Ishikawa (cell line): ENCODE results near the gene MXD3.

Experiments used
- CEBPB ChIP-seq: IDR thresholded peaks from 2 replicates; pipeline ENCODE4 v1.6.1; 2012
- CREB1 ChIP-seq: IDR thresholded peaks from 2 replicates; pipeline ENCODE4 v1.6.1; 2012; ENCODE audit warnings: low read depth
- EGR1 ChIP-seq: IDR thresholded peaks from 2 replicates; pipeline ENCODE4 v1.6.1; 2012
- EP300 ChIP-seq: IDR thresholded peaks from 2 replicates; pipeline ENCODE4 v1.6.1; 2012; ENCODE audit warnings: borderline replicate concordance
- FOXM1 ChIP-seq: IDR thresholded peaks from 2 replicates; pipeline ENCODE4 v1.6.1; 2012; ENCODE audit warnings: low read depth, borderline replicate concordance
- NFIC ChIP-seq: IDR thresholded peaks from 2 replicates; pipeline ENCODE4 v1.6.1; 2012
- RAD21 ChIP-seq: IDR thresholded peaks from 2 replicates; pipeline ENCODE4 v1.6.1; 2012; ENCODE audit warnings: low read depth
- TAF1 ChIP-seq: IDR thresholded peaks from 2 replicates; pipeline ENCODE4 v1.6.1; 2012; ENCODE audit warnings: low read depth, mild to moderate bottlenecking
- TCF12 ChIP-seq: IDR thresholded peaks from 2 replicates; pipeline ENCODE4 v1.6.1; 2012; ENCODE audit warnings: low read depth
- TEAD4 ChIP-seq: IDR thresholded peaks from 2 replicates; pipeline ENCODE4 v1.6.1; 2012
- YY1 ChIP-seq: IDR thresholded peaks from 2 replicates; pipeline ENCODE4 v1.6.1; 2012; ENCODE audit warnings: low read depth
- ZBTB7A ChIP-seq: IDR thresholded peaks from 2 replicates; pipeline ENCODE4 v1.6.1; 2012; ENCODE audit warnings: low read depth
- TF ChIP-seq, protein P1 (sequence below): IDR thresholded peaks from 2 replicates; pipeline ENCODE4 v1.6.1; 2012
- TF ChIP-seq, protein P2 (sequence below): IDR thresholded peaks from 2 replicates; pipeline ENCODE4 v1.6.1; 2012
- TF ChIP-seq, protein P3 (sequence below): IDR thresholded peaks from 2 replicates; pipeline ENCODE4 v1.6.1; 2012; ENCODE audit warnings: low read depth, mild to moderate bottlenecking

MXD3 gene

DNA sequence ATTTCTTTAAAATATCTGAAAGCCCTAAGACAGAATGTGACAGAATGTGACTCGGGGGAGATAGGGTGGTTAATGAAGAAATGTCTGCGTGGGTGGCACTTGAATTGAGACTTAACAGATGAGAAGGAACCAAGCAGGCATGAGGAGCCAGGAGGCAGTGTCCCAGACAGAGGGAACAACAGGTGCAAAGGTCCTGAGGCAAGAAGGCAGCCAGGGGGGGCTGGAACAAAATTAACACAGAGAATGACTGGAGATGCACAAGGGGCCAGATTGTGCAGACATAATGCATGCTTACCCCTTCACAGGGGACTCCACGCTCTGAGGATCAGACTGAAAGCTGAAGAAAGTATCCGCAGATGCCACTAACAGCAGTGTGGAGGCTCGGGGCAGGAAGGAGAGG is 38.1 kb upstream of the MXD3 start:
- no peak for TF ChIP-seq CEBPB
- no peak for TF ChIP-seq ZBTB7A
- no peak for TF ChIP-seq CREB1
- TF ChIP-seq, protein P1, sequence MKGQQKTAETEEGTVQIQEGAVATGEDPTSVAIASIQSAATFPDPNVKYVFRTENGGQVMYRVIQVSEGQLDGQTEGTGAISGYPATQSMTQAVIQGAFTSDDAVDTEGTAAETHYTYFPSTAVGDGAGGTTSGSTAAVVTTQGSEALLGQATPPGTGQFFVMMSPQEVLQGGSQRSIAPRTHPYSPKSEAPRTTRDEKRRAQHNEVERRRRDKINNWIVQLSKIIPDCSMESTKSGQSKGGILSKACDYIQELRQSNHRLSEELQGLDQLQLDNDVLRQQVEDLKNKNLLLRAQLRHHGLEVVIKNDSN: no peak
- TF ChIP-seq EP300: no peak
- TF ChIP-seq FOXM1: no peak
- TF ChIP-seq NFIC: no peak
- no peak for TF ChIP-seq RAD21
- no peak for TF ChIP-seq TAF1
- TF ChIP-seq, protein P2, sequence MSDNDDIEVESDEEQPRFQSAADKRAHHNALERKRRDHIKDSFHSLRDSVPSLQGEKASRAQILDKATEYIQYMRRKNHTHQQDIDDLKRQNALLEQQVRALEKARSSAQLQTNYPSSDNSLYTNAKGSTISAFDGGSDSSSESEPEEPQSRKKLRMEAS: no peak
- no peak for TF ChIP-seq TCF12
- TF ChIP-seq YY1: no peak
- TF ChIP-seq TEAD4: no peak

DNA sequence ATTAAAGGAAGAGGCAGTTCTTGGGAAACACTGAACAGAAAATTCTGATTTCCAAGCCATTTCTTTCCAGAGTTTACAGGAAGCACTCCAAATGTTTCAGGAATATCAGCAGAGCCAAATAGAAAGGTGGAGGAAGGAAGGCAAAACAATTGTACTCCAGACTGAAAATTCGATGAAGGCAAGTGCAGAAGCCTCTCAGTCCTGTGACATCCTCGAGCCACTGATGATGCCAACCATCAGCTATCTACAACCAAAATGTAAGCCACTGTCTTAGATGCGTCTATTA is 37.6 kb upstream of the MXD3 start:
- no peak for TF ChIP-seq CREB1
- TF ChIP-seq TEAD4: no peak
- no peak for TF ChIP-seq YY1
- TF ChIP-seq EP300: no peak
- TF ChIP-seq TCF12: no peak
- TF ChIP-seq TAF1: no peak
- no peak for TF ChIP-seq NFIC
- TF ChIP-seq RAD21: no peak

DNA sequence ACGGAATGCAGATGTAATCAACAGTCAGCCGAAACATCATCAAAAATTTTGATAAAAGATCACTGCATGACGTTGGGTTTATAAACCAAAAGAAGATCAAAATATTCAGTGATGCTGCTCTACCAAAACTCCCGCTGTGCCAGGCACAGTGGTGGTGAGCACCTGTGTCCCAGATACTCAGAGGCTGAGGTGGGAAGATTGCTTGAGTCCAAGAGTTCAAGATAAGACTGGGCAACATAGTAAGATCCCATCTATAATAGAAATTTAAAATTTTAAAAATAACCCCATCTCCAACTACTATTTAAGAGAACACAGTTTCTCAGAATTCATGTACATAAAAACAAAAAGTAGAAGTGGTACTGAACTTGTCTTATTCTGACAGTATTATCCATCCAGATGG is 36.0 kb upstream of the MXD3 start:
- TF ChIP-seq EGR1: no peak
- no peak for TF ChIP-seq CREB1
- no peak for TF ChIP-seq CEBPB
- TF ChIP-seq ZBTB7A: no peak
- TF ChIP-seq, protein P2: no peak
- no peak for TF ChIP-seq TEAD4
- no peak for TF ChIP-seq TCF12
- TF ChIP-seq, protein P3, sequence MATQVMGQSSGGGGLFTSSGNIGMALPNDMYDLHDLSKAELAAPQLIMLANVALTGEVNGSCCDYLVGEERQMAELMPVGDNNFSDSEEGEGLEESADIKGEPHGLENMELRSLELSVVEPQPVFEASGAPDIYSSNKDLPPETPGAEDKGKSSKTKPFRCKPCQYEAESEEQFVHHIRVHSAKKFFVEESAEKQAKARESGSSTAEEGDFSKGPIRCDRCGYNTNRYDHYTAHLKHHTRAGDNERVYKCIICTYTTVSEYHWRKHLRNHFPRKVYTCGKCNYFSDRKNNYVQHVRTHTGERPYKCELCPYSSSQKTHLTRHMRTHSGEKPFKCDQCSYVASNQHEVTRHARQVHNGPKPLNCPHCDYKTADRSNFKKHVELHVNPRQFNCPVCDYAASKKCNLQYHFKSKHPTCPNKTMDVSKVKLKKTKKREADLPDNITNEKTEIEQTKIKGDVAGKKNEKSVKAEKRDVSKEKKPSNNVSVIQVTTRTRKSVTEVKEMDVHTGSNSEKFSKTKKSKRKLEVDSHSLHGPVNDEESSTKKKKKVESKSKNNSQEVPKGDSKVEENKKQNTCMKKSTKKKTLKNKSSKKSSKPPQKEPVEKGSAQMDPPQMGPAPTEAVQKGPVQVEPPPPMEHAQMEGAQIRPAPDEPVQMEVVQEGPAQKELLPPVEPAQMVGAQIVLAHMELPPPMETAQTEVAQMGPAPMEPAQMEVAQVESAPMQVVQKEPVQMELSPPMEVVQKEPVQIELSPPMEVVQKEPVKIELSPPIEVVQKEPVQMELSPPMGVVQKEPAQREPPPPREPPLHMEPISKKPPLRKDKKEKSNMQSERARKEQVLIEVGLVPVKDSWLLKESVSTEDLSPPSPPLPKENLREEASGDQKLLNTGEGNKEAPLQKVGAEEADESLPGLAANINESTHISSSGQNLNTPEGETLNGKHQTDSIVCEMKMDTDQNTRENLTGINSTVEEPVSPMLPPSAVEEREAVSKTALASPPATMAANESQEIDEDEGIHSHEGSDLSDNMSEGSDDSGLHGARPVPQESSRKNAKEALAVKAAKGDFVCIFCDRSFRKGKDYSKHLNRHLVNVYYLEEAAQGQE: no peak
- TF ChIP-seq EP300: no peak
- no peak for TF ChIP-seq NFIC

DNA sequence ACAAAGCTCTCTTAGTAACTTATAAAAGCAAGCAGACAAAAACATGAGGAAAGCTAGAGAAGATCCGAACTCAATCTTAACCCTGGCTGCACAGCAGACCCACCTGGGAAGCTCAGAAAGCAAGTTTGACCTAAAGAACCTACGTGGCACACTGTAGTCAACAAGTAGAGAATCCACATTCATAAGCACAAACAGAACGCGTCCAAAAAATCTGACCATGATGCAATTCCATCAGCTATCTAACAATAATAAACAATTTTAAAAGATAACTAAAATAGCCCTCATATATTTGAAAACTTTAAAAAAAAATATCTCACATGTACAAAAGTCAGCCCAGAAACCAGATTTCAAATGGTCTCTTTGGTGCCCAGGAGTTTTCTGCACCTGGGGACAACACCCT is 35.1 kb upstream of the MXD3 start:
- TF ChIP-seq NFIC (no peak), CREB1 (no peak), TAF1 (no peak), CEBPB (no peak), TCF12 (no peak), TEAD4 (no peak), FOXM1 (no peak), ZBTB7A (no peak), RAD21 (no peak)
- TF ChIP-seq, protein P3: no peak
- TF ChIP-seq, protein P1: no peak

DNA sequence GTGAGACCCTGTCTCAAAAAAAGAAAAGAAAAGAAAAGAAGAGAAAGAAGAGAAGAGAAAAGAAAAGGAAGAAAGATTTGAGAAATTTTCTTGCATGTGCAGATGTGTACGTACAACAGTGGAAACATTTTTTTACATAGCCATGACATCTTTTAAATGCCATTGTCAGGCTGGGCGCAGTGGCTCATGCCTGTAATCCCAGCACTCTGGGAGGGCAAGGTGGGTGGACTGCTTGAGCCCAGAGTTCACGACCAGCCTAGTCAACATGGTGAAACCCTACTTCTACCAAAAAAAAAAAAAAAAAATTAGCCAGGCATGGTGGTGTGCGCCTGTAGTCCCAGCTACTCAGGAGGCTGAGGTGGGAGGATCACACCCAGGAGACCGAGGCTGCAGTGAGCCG is 33.2 kb upstream of the MXD3 start:
- no peak for TF ChIP-seq YY1
- no peak for TF ChIP-seq TEAD4
- no peak for TF ChIP-seq ZBTB7A
- TF ChIP-seq FOXM1: no peak
- no peak for TF ChIP-seq TAF1
- TF ChIP-seq, protein P1: no peak
- TF ChIP-seq NFIC: no peak
- TF ChIP-seq, protein P3: no peak
- TF ChIP-seq, protein P2: no peak
- TF ChIP-seq TCF12: no peak
- TF ChIP-seq EGR1: no peak
- TF ChIP-seq EP300: no peak
- TF ChIP-seq CEBPB: no peak
- no peak for TF ChIP-seq RAD21
- no peak for TF ChIP-seq CREB1
